Ishikawa (cell line): Measurements from ENCODE around the gene TMEM139.

Source experiments
- CREB1 ChIP-seq: IDR thresholded peaks from 2 replicates; pipeline ENCODE4 v1.6.1; 2012; ENCODE audit warnings: low read depth
- EGR1 ChIP-seq: IDR thresholded peaks from 2 replicates; pipeline ENCODE4 v1.6.1; 2012
- EP300 ChIP-seq: IDR thresholded peaks from 2 replicates; pipeline ENCODE4 v1.6.1; 2012; ENCODE audit warnings: borderline replicate concordance
- MAX ChIP-seq: IDR thresholded peaks from 2 replicates; pipeline ENCODE4 v1.6.1; 2012
- REST ChIP-seq: IDR thresholded peaks from 2 replicates; pipeline ENCODE4 v1.6.1; 2012; ENCODE audit warnings: low read depth, mild to moderate bottlenecking
- TAF1 ChIP-seq: IDR thresholded peaks from 2 replicates; pipeline ENCODE4 v1.6.1; 2012; ENCODE audit warnings: low read depth, mild to moderate bottlenecking
- YY1 ChIP-seq: IDR thresholded peaks from 2 replicates; pipeline ENCODE4 v1.6.1; 2012; ENCODE audit warnings: low read depth
- ZBTB7A ChIP-seq: IDR thresholded peaks from 2 replicates; pipeline ENCODE4 v1.6.1; 2012; ENCODE audit warnings: low read depth

DNA sequence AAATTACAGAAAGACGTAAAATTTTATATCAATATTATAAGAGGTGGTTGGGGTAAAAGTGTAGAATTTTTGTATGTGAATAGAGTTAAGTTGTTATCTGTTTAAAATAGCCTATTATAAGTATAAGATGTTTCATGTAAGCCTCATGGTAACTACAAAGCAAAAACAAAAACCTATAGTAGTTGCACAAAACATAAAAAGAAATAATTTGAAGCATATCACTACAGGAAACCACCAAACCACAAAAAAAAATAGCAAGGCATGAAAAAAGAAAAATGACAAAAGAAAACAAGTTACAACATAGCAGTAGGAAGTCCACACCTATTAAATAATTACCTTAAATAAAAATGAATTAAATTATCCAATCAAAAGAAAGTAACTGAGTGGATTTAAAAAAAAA lies 33.9 kb upstream of the TMEM139 start:
- no peak for TF ChIP-seq REST
- no peak for TF ChIP-seq YY1
- TF ChIP-seq MAX = no peak
- TF ChIP-seq CREB1 = no peak
- no peak for TF ChIP-seq EP300
- no peak for TF ChIP-seq TAF1
- no peak for TF ChIP-seq EGR1
- TF ChIP-seq ZBTB7A = no peak
